Thyroid gland (tissue), 4 donors: Measurements from ENCODE around the gene CCDC51. TPM values are rescaled to one million over a fixed set of nuclear protein-coding genes. Genes with fewer than 3 reads are reported as not detected.

Experiments used
- DNase-seq, 2 donors: peaks; one replicate each; pipeline ENCODE4 v3.0.0-alpha.2; 2019
- H3K27ac ChIP-seq, 3 donors: fragments of 200-600 bp; sonication (generic); 1 replicate in 2 of 3; 2 replicates in 1 of 3; pipeline ENCODE4 v1.5.1; 2016 to 2019; ENCODE audit warnings: mild to moderate bottlenecking in 1 of 3, moderate library complexity in 1 of 3
- H3K27me3 ChIP-seq: fragments of 200-600 bp; sonication (generic); one replicate; pipeline ENCODE4 v1.5.1; 2019
- H3K36me3 ChIP-seq, 2 donors: fragments of 200-600 bp; sonication (generic); one replicate each; pipeline ENCODE4 v1.5.1; 2016 to 2019
- H3K4me1 ChIP-seq, 2 donors: fragments of 200-600 bp; sonication (generic); one replicate each; pipeline ENCODE4 v1.5.1; 2017 to 2019
- H3K4me3 ChIP-seq, 3 donors: fragments of 200-600 bp; sonication (generic); replicated peaks in 1 of 3; 1 replicate in 2 of 3; 2 replicates in 1 of 3; pipeline ENCODE4 v1.5.1; 2016; ENCODE audit warnings: mild to moderate bottlenecking in 1 of 3
- H3K9me3 ChIP-seq: fragments of 200-600 bp; sonication (generic); one replicate; pipeline ENCODE4 v1.5.1; 2017
- CTCF ChIP-seq, 6 experiments: fragments of 200-600 bp in 3 of 6; fragments of 450-650 bp in 3 of 6; sonication (generic) in 3 of 6; IDR thresholded peaks; one replicate each; pipeline ENCODE4 v1.5.1; 2016 to 2019; ENCODE audit warnings: antibody characterized with exemption in 6 of 6, mild to moderate bottlenecking in 2 of 6, inconsistent platforms in 1 of 6, moderate library complexity in 1 of 6
- POLR2A ChIP-seq, 2 donors: fragments of 450-650 bp; IDR thresholded peaks; one replicate each; pipeline ENCODE4 v1.6.1; 2017; ENCODE audit warnings: antibody characterized with exemption in 2 of 2, mild to moderate bottlenecking in 2 of 2, moderate library complexity in 1 of 2
- WGBS, 2 donors: methylation state at CpG; one replicate each; pipeline ENCODE4 v1.1.5; 2017; 5-methylcytosine and 5-hydroxymethylcytosine counted together
- intact Hi-C: fragments of 100-400 bp; cut with DNase I; formaldehyde crosslinking; loops from one replicate; pipeline ENCODE4 v1.15.1; 2023
- total RNA-seq, 4 donors: library from RNA; depleted of rRNA; stranded (reverse); fragments of >200 nt; gene quantifications; one replicate each; pipeline ENCODE4 v1.2.3, GENCODE V29; 2016

Gene CCDC51
- total RNA-seq, 4 donors from 2014 or later = 8.6 to 17.0 (median 15.0) TPM

DNA sequence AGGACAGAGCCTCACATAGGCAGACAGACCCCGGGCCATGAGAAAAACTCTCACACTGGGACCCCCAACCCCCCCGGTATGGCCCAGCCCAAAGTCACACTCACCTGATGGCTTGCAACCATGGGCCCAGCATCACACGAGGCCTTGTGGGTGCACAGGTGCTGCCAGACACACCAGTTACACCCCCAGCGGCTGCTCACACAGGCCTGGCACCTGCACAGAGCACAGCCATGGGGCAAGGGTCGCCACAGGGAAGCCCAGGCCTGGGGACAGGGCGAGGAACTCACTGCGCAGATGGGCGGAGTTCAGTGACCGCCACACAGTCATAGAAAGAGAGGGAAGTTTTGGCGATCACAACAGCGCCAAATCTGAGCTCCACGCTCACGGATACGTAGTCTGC is 19.4 kb downstream of the CCDC51 start:
- DNase-seq = no peak
- 89 to 97% methylated on average over 13 to 14 of the region's 14 CpGs for WGBS, 2 donors
- peaks cover 35 to 47% of the 10 kb centered on the region in 2 donors for H3K36me3 ChIP-seq
- no peak overlapping the region for H3K4me3 ChIP-seq
- H3K27me3 ChIP-seq = no peaks in the 10 kb centered on the region
- no peaks in the 10 kb centered on the region for H3K9me3 ChIP-seq
- no peak for TF ChIP-seq POLR2A (IDR thresholded peaks at IDR 0.05)
- no peak for TF ChIP-seq CTCF (IDR thresholded peaks at IDR 0.05)
- no peak overlapping the region for H3K27ac ChIP-seq
- intact Hi-C loops = no loop called here
- peaks cover 11 to 22% of the 10 kb centered on the region in 2 donors for H3K4me1 ChIP-seq

DNA sequence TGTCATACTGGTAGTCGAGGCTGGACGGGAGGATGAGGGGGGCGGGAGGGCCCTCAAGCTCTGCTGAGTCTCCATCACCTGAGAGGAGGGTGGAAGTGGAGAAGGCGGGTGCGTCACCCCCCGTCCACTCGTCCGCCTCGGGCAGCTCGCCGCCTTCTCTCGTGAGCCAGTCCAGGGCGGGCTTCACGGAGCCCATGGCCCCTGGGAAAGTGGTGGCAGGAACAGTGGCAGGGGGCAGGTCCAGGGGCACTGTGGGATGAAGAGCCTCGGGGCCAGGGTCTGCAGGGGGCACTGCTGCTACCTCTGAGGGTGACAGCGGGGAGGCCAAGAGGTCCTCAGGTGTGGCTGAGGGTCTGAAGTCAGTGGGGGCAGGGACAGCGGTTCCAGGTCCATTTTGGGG is 20.3 kb downstream of the CCDC51 start:
- DNase-seq = no peak
- no peak overlapping the region for H3K27ac ChIP-seq
- H3K4me1 ChIP-seq = peaks cover 1 to 12% of the 10 kb centered on the region in 2 donors
- H3K36me3 ChIP-seq = peaks cover 44 to 56% of the 10 kb centered on the region in 2 donors
- no peak for TF ChIP-seq CTCF (IDR thresholded peaks at IDR 0.05)
- no peak for TF ChIP-seq POLR2A (IDR thresholded peaks at IDR 0.05)
- intact Hi-C loops = no loop called here
- no peak overlapping the region for H3K4me3 ChIP-seq
- H3K9me3 ChIP-seq = no peaks in the 10 kb centered on the region
- WGBS, 2 donors = 93% methylated on average over 14 to 17 of the region's 17 CpGs
- no peaks in the 10 kb centered on the region for H3K27me3 ChIP-seq

GRCh38 chr3:48419149-48419548 is 20.8 kb downstream of the CCDC51 start:
- Histone ChIP-seq H3K27me3 (no peaks in the 10 kb centered on the region), H3K27ac (no peak overlapping the region), H3K4me1 (peaks cover 0 to 8% of the 10 kb centered on the region in 2 donors), H3K9me3 (no peaks in the 10 kb centered on the region), H3K36me3 (peaks cover 49 to 61% of the 10 kb centered on the region in 2 donors), H3K4me3 (no peak overlapping the region)
- TF ChIP-seq POLR2A (IDR thresholded peaks at IDR 0.05) (no peak), CTCF (IDR thresholded peaks at IDR 0.05) (no peak)
- WGBS, 2 donors = 97% methylated on average over 5 to 9 of the region's 9 CpGs
- no peak for DNase-seq
- intact Hi-C loops = no loop called here

DNA sequence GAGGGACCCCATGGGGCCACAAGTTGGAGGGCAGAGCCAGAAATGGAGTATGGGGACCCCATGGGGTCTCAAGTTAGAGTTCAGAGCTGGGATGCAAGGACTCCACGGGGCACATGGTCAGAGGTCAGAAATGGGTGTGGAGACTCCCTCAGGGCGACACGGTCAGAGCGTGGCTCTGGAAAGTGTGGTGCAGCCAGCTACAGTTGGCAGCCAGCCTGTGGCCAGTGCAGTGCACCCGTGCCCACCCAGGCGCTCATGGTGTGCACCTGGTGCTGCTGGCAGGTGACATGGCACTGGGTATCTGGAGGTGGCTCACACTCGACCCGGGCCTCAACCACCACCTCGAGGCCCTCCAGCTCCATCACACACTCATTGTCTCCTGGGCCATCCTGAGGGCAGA is 21.3 kb downstream of the CCDC51 start:
- 89 to 93% methylated on average over 5 to 9 of the region's 9 CpGs for whole genome bisulfite sequencing, 2 donors
- H3K4me3 ChIP-seq = no peak overlapping the region
- intact Hi-C loops = no loop called here
- H3K9me3 ChIP-seq = no peaks in the 10 kb centered on the region
- no peak overlapping the region for H3K27ac ChIP-seq
- H3K27me3 ChIP-seq = no peaks in the 10 kb centered on the region
- H3K36me3 ChIP-seq = peaks cover 54 to 65% of the 10 kb centered on the region in 2 donors
- H3K4me1 ChIP-seq = peaks cover 0 to 7% of the 10 kb centered on the region in 2 donors
- no peak for DNase-seq
- TF ChIP-seq CTCF (IDR thresholded peaks at IDR 0.05) (no peak), POLR2A (IDR thresholded peaks at IDR 0.05) (no peak)

DNA sequence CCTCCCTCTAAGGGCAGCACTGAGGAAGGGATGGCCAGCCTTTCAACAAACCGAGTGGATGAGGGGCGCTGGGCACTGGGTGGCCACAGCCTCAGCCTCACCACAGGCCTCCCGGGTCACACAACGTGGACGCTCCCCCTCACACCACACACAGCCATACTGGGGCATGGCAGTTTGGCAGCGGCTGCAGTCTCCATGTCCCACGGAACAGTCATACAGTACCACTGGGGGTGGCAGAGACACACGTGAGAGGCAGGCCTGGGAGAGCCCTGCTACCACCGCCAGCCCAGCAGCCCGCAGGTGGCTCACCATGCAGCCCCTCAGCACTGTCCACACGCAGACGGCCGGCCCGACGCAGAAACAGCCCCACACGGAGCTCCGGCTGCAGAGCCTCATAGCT is 21.8 kb downstream of the CCDC51 start:
- Histone ChIP-seq H3K36me3 (peaks cover 56 to 68% of the 10 kb centered on the region in 2 donors), H3K27me3 (no peaks in the 10 kb centered on the region), H3K4me3 (no peak overlapping the region), H3K27ac (no peak overlapping the region), H3K4me1 (peaks cover 0 to 7% of the 10 kb centered on the region in 2 donors), H3K9me3 (no peaks in the 10 kb centered on the region)
- 95 to 96% methylated on average over 10 to 16 of the region's 17 CpGs for WGBS, 2 donors
- TF ChIP-seq CTCF (IDR thresholded peaks at IDR 0.05) (no peak), POLR2A (IDR thresholded peaks at IDR 0.05) (no peak)
- intact Hi-C loops = no loop called here
- DNase-seq = no peak
